Measurements from ENCODE around the gene GLI3.

Gene GLI3

GRCh38 chr7:41974870-41975557 is 262.0 kb downstream of the GLI3 start:
- DNase-seq (ENCODE audit: low read depth in 1 of 2, low spot score in 1 of 2), result no peak

GRCh38 chr7:41973202-41973730 is 263.7 kb downstream of the GLI3 start:
- no peak for DNase-seq (ENCODE audit: low read depth in 1 of 2, low spot score in 1 of 2)

GRCh38 chr7:41972776-41973175 is 264.2 kb downstream of the GLI3 start:
- DNase-seq (ENCODE audit: low read depth in 1 of 2, low spot score in 1 of 2), result no peak

GRCh38 chr7:41972270-41972669 is 264.7 kb downstream of the GLI3 start:
- no peak for DNase-seq (ENCODE audit: low read depth in 1 of 2, low spot score in 1 of 2)

- DNase-seq (ENCODE audit: low read depth in 1 of 2, low spot score in 1 of 2), result no peak
Measured at GRCh38 chr7:41971640-41972187, 265.3 kb downstream of the GLI3 start.

GRCh38 chr7:41970941-41971340 is 266.1 kb downstream of the GLI3 start:
- no peak for DNase-seq (ENCODE audit: low read depth in 1 of 2, low spot score in 1 of 2)

- no peak for DNase-seq (ENCODE audit: low read depth in 1 of 2, low spot score in 1 of 2)
Measured at GRCh38 chr7:41969561-41970105, 267.4 kb downstream of the GLI3 start.

- no peak for DNase-seq (ENCODE audit: low read depth in 1 of 2, low spot score in 1 of 2)
Measured at GRCh38 chr7:41967156-41967555, 269.9 kb downstream of the GLI3 start.

- DNase-seq (ENCODE audit: low read depth in 1 of 2, low spot score in 1 of 2), result no peak
Measured at GRCh38 chr7:41965951-41966505, 271.0 kb downstream of the GLI3 start.

GRCh38 chr7:41964849-41965745 is 271.9 kb downstream of the GLI3 start:
- DNase-seq (ENCODE audit: low read depth in 1 of 2, low spot score in 1 of 2), result no peak

GRCh38 chr7:41964183-41964753 is 272.7 kb downstream of the GLI3 start:
- DNase-seq (ENCODE audit: low read depth in 1 of 2, low spot score in 1 of 2), result no peak

GRCh38 chr7:41956705-41957104 is 280.3 kb downstream of the GLI3 start:
- DNase-seq (ENCODE audit: low read depth in 1 of 2, low spot score in 1 of 2), result no peak

- DNase-seq (ENCODE audit: low read depth in 1 of 2, low spot score in 1 of 2), result no peak
Measured at GRCh38 chr7:41955893-41956675, 280.9 kb downstream of the GLI3 start.

GRCh38 chr7:41955451-41955850 is 281.6 kb downstream of the GLI3 start:
- DNase-seq (ENCODE audit: low read depth in 1 of 2, low spot score in 1 of 2), result no peak

- DNase-seq (ENCODE audit: low read depth in 1 of 2, low spot score in 1 of 2), result no peak
Measured at GRCh38 chr7:41954976-41955375, 282.0 kb downstream of the GLI3 start.

GRCh38 chr7:41948503-41948902 is 288.5 kb downstream of the GLI3 start:
- DNase-seq (ENCODE audit: low read depth in 1 of 2, low spot score in 1 of 2), result no peak

- DNase-seq (ENCODE audit: low read depth in 1 of 2, low spot score in 1 of 2), result peak; percentile 18 to 65
Measured at GRCh38 chr7:41943094-41943577, 293.9 kb downstream of the GLI3 start.

- no peak for DNase-seq (ENCODE audit: low read depth in 1 of 2, low spot score in 1 of 2)
Measured at GRCh38 chr7:41942468-41943093, 294.4 kb downstream of the GLI3 start.

- peak; percentile 10 to 22 for DNase-seq (ENCODE audit: low read depth in 1 of 2, low spot score in 1 of 2)
Measured at GRCh38 chr7:41940760-41941343, 296.2 kb downstream of the GLI3 start.

All from stimulated activated CD4-positive, alpha-beta T cell treated with anti-CD3 and anti-CD28 coated beads, Interleukin-15, amount 100 ng/mL, for 1 hour (primary cell).